Measurements from ENCODE around the gene PRKD2.

- no peak for TF ChIP-seq CTCF (IDR thresholded peaks at IDR 0.05)
- no peak for TF ChIP-seq POLR2A (IDR thresholded peaks at IDR 0.05)
- no peak for TF ChIP-seq POLR2AphosphoS5 (IDR thresholded peaks at IDR 0.05)
- no peak for TF ChIP-seq EP300 (IDR thresholded peaks at IDR 0.05)
Measured at GRCh38 chr19:46715975-46716671, 791 bp downstream of the PRKD2 start.
